Ishikawa (cell line): ENCODE data around the gene UBE2I.

Experiments
- CEBPB ChIP-seq: IDR thresholded peaks from 2 replicates; pipeline ENCODE4 v1.6.1; 2012
- CREB1 ChIP-seq: IDR thresholded peaks from 2 replicates; pipeline ENCODE4 v1.6.1; 2012; ENCODE audit warnings: low read depth
- EGR1 ChIP-seq: IDR thresholded peaks from 2 replicates; pipeline ENCODE4 v1.6.1; 2012
- EP300 ChIP-seq: IDR thresholded peaks from 2 replicates; pipeline ENCODE4 v1.6.1; 2012; ENCODE audit warnings: borderline replicate concordance
- FOXM1 ChIP-seq: IDR thresholded peaks from 2 replicates; pipeline ENCODE4 v1.6.1; 2012; ENCODE audit warnings: low read depth, borderline replicate concordance
- MAX ChIP-seq: IDR thresholded peaks from 2 replicates; pipeline ENCODE4 v1.6.1; 2012
- NFIC ChIP-seq: IDR thresholded peaks from 2 replicates; pipeline ENCODE4 v1.6.1; 2012
- RAD21 ChIP-seq: IDR thresholded peaks from 2 replicates; pipeline ENCODE4 v1.6.1; 2012; ENCODE audit warnings: low read depth
- TAF1 ChIP-seq: IDR thresholded peaks from 2 replicates; pipeline ENCODE4 v1.6.1; 2012; ENCODE audit warnings: low read depth, mild to moderate bottlenecking
- TCF12 ChIP-seq: IDR thresholded peaks from 2 replicates; pipeline ENCODE4 v1.6.1; 2012; ENCODE audit warnings: low read depth
- TEAD4 ChIP-seq: IDR thresholded peaks from 2 replicates; pipeline ENCODE4 v1.6.1; 2012
- USF1 ChIP-seq: IDR thresholded peaks from 2 replicates; pipeline ENCODE4 v1.6.1; 2012
- YY1 ChIP-seq: IDR thresholded peaks from 2 replicates; pipeline ENCODE4 v1.6.1; 2012; ENCODE audit warnings: low read depth
- ZBTB7A ChIP-seq: IDR thresholded peaks from 2 replicates; pipeline ENCODE4 v1.6.1; 2012; ENCODE audit warnings: low read depth
- TF ChIP-seq, protein P1 (sequence below): IDR thresholded peaks from 2 replicates; pipeline ENCODE4 v1.6.1; 2012; ENCODE audit warnings: low read depth, mild to moderate bottlenecking

The UBE2I gene

GRCh38 chr16:1308977-1309885, at the start of gene UBE2I:
TSS of gene UBE2I (plus strand) at chr16:1309636. CDS start at chr16:1314031, 4,395 bp downstream.
- peak; percentile 73; the same call in 1 of the 2 replicates for TF ChIP-seq TAF1
- TF ChIP-seq ZBTB7A: no peak; the same call in 1 of the 2 replicates
- peak; percentile 74 for TF ChIP-seq MAX
- TF ChIP-seq TCF12: no peak
- TF ChIP-seq CREB1: peak; percentile 84

- TF ChIP-seq TAF1 (no peak), FOXM1 (no peak), RAD21 (no peak), NFIC (no peak), YY1 (no peak)
Measured at GRCh38 chr16:1259760-1260068, 49.7 kb upstream of the UBE2I start.

DNA sequence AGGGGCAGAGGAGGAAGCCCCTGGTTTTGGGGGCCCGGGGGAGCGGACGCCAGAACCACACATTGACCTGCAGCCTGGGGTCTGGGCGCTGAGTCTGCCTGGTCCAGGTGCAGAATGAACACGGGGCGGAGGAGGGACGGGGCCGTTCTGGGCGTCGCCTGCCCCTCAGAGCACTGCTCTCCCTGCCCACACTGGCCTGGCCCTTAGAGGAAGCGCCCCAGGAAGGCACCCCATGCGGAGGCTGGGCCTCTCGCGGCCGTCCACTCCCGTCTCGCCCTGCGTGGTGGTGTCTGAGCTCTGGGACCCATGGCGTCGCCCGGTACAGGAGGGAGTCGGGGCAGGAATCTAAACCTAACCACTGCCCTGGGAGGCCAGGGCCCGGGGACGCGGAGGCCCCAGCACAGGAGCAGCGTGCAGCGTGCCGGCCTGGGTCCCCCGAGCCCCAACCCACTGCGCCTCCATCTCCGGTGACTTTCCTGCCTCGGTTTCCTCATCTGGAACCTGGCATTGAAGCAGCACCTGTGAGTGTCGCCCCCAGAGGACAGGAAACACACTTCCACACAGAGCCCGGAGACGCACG, 49.2 kb upstream of the UBE2I start:
- no peak for TF ChIP-seq USF1
- no peak for TF ChIP-seq TEAD4

DNA sequence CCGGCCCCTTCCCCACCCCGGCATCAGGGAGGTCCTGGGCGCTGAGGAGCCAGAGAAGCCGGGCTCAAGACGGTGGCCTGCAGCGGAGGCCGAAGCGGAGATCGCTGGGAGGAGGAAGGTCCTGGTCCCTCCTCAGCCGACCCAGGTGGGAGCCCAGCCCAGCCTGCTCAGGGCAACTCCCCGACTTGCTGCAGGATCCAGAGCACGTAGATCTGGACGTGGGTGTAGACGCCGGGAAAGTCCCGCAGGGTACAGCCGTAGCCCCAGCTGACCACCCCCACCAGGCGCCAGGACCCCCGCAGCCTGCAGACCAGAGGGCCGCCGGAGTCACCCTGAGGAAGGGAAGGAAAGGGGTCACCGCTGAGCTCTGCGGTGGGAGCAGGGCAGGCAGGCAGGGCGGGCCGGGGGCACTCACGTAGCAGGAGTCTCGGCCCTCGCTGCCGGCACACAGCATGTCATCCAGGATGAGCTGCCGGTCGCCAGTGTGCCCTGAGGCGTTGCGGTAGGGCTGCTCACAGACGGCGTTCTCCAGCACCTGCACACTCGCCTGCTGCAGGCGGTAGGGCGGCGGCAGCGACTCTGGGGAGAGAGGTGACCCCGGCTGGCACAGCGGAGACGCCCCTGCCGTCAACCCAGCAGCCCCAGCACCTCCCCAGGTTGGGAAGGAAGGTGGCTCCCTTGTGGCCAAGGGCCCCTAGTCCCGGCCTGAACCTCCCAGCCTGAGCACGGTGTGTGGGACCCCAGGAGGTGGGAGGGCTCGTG, 48.1 kb upstream of the UBE2I start:
- TF ChIP-seq RAD21 (no peak), YY1 (no peak), EGR1 (no peak), NFIC (no peak)

DNA sequence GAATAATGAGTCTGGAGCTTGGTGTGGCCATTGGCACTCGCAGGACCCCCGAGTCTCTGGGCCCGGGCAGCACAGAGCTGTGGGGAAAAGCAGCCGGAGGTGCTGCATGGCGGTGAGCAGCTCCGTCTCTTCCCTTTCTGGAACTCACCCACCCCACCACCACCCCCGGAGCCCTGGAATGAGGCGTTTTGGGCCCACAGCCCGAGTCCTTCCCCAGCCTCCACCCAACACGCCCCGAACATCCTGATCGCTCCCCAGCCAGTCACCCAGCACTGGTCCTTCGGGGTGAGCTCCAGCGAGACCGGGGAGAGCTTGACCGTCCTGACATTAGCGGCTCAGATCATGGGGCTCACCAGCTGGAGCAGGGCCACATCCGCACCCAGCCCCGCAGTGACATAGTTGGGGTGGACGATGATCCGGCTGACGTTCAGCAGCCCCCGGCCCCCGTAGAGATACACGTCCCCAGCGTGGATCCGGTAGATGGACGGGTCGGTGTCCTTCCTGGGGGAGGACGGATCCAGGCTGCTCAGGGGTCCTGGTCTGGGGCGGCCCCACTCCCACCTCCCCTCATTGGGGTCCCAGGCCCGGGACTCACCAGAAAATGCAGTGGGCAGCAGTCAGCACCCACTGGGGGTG, 47.1 kb upstream of the UBE2I start:
- TF ChIP-seq USF1 (no peak), TAF1 (no peak), MAX (no peak)
- TF ChIP-seq, protein P1, sequence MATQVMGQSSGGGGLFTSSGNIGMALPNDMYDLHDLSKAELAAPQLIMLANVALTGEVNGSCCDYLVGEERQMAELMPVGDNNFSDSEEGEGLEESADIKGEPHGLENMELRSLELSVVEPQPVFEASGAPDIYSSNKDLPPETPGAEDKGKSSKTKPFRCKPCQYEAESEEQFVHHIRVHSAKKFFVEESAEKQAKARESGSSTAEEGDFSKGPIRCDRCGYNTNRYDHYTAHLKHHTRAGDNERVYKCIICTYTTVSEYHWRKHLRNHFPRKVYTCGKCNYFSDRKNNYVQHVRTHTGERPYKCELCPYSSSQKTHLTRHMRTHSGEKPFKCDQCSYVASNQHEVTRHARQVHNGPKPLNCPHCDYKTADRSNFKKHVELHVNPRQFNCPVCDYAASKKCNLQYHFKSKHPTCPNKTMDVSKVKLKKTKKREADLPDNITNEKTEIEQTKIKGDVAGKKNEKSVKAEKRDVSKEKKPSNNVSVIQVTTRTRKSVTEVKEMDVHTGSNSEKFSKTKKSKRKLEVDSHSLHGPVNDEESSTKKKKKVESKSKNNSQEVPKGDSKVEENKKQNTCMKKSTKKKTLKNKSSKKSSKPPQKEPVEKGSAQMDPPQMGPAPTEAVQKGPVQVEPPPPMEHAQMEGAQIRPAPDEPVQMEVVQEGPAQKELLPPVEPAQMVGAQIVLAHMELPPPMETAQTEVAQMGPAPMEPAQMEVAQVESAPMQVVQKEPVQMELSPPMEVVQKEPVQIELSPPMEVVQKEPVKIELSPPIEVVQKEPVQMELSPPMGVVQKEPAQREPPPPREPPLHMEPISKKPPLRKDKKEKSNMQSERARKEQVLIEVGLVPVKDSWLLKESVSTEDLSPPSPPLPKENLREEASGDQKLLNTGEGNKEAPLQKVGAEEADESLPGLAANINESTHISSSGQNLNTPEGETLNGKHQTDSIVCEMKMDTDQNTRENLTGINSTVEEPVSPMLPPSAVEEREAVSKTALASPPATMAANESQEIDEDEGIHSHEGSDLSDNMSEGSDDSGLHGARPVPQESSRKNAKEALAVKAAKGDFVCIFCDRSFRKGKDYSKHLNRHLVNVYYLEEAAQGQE: no peak

DNA sequence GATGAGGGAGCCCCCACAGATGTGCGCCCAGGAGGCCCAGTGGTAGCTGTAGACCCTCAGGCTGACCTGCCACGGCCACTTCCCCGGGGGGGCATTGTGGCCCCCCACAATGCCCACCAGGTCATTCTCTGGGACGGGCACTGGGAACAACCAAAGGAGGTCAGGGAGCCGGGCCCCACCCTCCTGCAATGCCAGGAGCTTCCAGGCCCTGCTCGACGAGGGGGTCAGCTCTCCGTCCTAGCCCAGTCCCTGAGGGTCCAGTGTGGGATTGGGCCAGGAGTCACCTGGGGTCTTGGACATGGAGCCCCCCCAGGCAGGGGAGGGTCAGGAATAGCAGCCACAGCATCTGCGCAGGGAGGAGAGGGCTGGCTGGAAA, 46.6 kb upstream of the UBE2I start:
- TF ChIP-seq USF1 (no peak), ZBTB7A (0 out of 2 replicates have a peak, but pooled peaks have one; percentile 14), TAF1 (no peak)

- TF ChIP-seq ZBTB7A (no peak), EP300 (no peak), TAF1 (no peak), TEAD4 (no peak), MAX (no peak), YY1 (no peak), RAD21 (no peak), EGR1 (no peak), CEBPB (no peak), USF1 (no peak), NFIC (no peak), FOXM1 (no peak), CREB1 (no peak), TCF12 (no peak)
- TF ChIP-seq, protein P1: no peak
Measured at GRCh38 chr16:1263591-1264344, 45.7 kb upstream of the UBE2I start.
